PC-9 (cell line): ENCODE measurements around the gene SRM. TPM values are rescaled to one million over a fixed set of nuclear protein-coding genes. Genes with fewer than 3 reads are reported as not detected.
"Not testable (repeated sequence)": the region's sequence is repeated elsewhere in the genome, so short reads cannot be mapped to it uniquely, and the experiment has no call there.

Source experiments
- BruUV-seq: library from RNA; stranded (reverse); fragments of 400-500 nt; replicated peaks from 2 replicates; lab custom pipeline; 2021; lab: Mats Ljungman, UMichigan
- CTCF ChIA-PET: fragments of 300-600 bp; sonication (Branson Sonifier 250); formaldehyde crosslinking; loops from one replicate; lab custom pipeline; 2022; ENCODE audit warnings: antibody characterized with exemption; lab: Charles Lee
- POLR2A ChIA-PET: fragments of 300-600 bp; sonication (Branson Sonifier 250); formaldehyde crosslinking; loops from one replicate; lab custom pipeline; 2022; ENCODE audit warnings: antibody characterized with exemption; ENCODE audit not compliant: unreplicated experiment; lab: Charles Lee
- DNase-seq, 2 experiments: peaks; one replicate each; pipeline versions ENCODE4 v3.0.0 to v3.0.0-alpha.2; 2015 to 2022; ENCODE audit warnings: mixed read lengths in 1 of 2
- H2AFZ ChIP-seq: fragments of 200-600 bp; sonication (generic); 2 replicates; pipeline ENCODE4 v1.8.1; 2017; ENCODE audit warnings: antibody characterized with exemption
- H3F3A ChIP-seq: fragments of 200-600 bp; sonication (generic); 2 replicates; pipeline ENCODE4 v1.8.1; 2017; ENCODE audit warnings: antibody characterized with exemption, mild to moderate bottlenecking, low read depth; ENCODE audit not compliant: insufficient read depth
- H3K27ac ChIP-seq: fragments of 200-600 bp; sonication (generic); 2 replicates; pipeline ENCODE4 v1.6.1; 2016; ENCODE audit warnings: mixed run types
- H3K27me3 ChIP-seq: fragments of 200-600 bp; sonication (generic); 2 replicates; pipeline ENCODE4 v1.6.1; 2016; ENCODE audit warnings: low read depth, mixed run types; ENCODE audit not compliant: insufficient read depth
- H3K36me3 ChIP-seq: fragments of 200-600 bp; sonication (generic); 2 replicates; pipeline ENCODE4 v1.6.1; 2016; ENCODE audit warnings: low read depth, mixed run types
- H3K4me1 ChIP-seq: fragments of 200-600 bp; sonication (generic); replicated peaks from 2 replicates; pipeline ENCODE4 v1.6.1; 2016; ENCODE audit warnings: mixed run types; ENCODE audit not compliant: insufficient read depth
- H3K4me2 ChIP-seq: fragments of 200-600 bp; sonication (generic); 2 replicates; pipeline ENCODE4 v1.6.1; 2017; ENCODE audit warnings: mixed run types
- H3K4me3 ChIP-seq: fragments of 200-600 bp; sonication (generic); 2 replicates; pipeline ENCODE4 v1.6.1; 2016; ENCODE audit warnings: mixed run types
- H3K79me2 ChIP-seq: fragments of 200-600 bp; sonication (generic); 2 replicates; pipeline ENCODE4 v1.6.1; 2017; ENCODE audit warnings: low read depth, mixed run types
- H3K9me2 ChIP-seq: fragments of 200-600 bp; sonication (generic); 2 replicates; pipeline ENCODE4 v1.8.1; 2017; ENCODE audit warnings: mild to moderate bottlenecking; ENCODE audit not compliant: insufficient read depth
- H3K9me3 ChIP-seq: fragments of 200-600 bp; sonication (generic); 2 replicates; pipeline ENCODE4 v1.8.1; 2016; ENCODE audit warnings: low read depth; ENCODE audit not compliant: insufficient read depth
- H4K20me1 ChIP-seq: fragments of 200-600 bp; sonication (generic); 2 replicates; pipeline ENCODE4 v1.8.1; 2017; ENCODE audit not compliant: insufficient read depth
- EZH2 ChIP-seq: fragments of 200-600 bp; sonication (generic); IDR thresholded peaks from 2 replicates; pipeline ENCODE4 v1.8.0; 2017; ENCODE audit warnings: antibody characterized with exemption, low read depth
- intact Hi-C: fragments of 100-400 bp; cut with micrococcal nuclease; formaldehyde crosslinking; loops from one replicate; pipeline ENCODE4 v1.10.0; 2022; ENCODE audit not compliant: unreplicated experiment
- total RNA-seq: library from RNA; stranded (reverse); gene quantifications from 2 replicates; pipeline ENCODE4 v1.2.3, GENCODE V29; 2021
- TF ChIP-seq, protein P1 (sequence below): fragments of 200-600 bp; sonication (generic); conservative IDR thresholded peaks from 2 replicates; pipeline ENCODE4 v1.6.1; 2017; ENCODE audit warnings: mixed run types, antibody characterized with exemption, mild to moderate bottlenecking, moderate library complexity

SRM gene
- total RNA-seq, 1 experiment from 2014 or later = 50.3 TPM

DNA sequence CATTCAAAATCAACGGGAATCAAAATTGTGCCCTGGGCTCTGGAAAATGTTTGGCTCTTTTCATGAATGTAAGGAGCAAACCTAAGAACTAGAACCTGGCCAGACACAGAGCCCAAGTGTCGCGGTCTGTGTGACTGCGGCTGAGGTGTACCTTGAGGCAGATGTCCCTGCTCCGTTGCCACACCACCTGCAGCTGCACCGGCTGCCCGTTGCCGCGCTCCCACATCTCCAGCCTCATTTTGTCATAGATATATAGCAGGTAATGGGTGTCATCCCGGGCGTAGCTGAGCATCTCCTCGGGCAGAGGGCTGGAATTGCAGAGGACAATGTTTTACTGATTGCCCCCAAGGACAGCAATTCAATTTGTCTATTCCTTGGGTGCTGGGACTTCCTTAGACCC, 21.1 kb upstream of the SRM start:
- BruUV-seq = no TSS peak
- Histone ChIP-seq H3F3A (no peaks in the 10 kb centered on the region; the same call in 1 of the 2 replicates), H3K27ac (no peak overlapping the region), H3K9me3 (no peaks in the 10 kb centered on the region), H4K20me1 (no peaks in the 10 kb centered on the region), H3K36me3 (no peaks in the 10 kb centered on the region), H3K4me2 (no peak overlapping the region), H3K4me3 (no peak overlapping the region), H3K9me2 (no peaks in the 10 kb centered on the region), H3K4me1 (no peaks in the 10 kb centered on the region), H2AFZ (no peak overlapping the region), H3K27me3 (no peaks in the 10 kb centered on the region), H3K79me2 (no peaks in the 10 kb centered on the region)
- ChIA-PET POLR2A (no interaction called here), CTCF (no interaction called here)
- no peak for TF ChIP-seq EZH2
- TF ChIP-seq, protein P1, sequence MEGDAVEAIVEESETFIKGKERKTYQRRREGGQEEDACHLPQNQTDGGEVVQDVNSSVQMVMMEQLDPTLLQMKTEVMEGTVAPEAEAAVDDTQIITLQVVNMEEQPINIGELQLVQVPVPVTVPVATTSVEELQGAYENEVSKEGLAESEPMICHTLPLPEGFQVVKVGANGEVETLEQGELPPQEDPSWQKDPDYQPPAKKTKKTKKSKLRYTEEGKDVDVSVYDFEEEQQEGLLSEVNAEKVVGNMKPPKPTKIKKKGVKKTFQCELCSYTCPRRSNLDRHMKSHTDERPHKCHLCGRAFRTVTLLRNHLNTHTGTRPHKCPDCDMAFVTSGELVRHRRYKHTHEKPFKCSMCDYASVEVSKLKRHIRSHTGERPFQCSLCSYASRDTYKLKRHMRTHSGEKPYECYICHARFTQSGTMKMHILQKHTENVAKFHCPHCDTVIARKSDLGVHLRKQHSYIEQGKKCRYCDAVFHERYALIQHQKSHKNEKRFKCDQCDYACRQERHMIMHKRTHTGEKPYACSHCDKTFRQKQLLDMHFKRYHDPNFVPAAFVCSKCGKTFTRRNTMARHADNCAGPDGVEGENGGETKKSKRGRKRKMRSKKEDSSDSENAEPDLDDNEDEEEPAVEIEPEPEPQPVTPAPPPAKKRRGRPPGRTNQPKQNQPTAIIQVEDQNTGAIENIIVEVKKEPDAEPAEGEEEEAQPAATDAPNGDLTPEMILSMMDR = no peak
- DNase-seq = no peak
- intact Hi-C loops = no loop called here

DNA sequence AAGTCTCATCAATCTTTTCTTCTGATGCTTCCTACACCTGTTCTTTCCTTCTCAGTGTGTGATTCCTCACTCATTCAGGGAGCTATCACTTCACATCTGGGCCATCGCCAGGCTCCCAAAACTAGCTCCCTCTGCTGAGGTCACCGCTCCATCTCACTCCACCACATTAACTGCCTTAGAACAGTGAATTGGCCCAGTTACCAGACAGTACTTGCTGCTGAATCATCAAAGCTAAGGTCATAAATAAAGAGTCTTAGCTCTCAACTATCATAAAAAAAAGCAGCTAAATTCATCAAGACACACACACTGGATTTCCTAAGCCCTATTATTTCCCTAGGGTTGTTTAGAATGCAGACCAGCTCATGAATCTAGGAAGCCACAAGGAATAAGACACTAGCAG, 18.8 kb upstream of the SRM start:
- no peak for TF ChIP-seq EZH2
- TF ChIP-seq, protein P1 = no peak
- H3K79me2 ChIP-seq = no peaks in the 10 kb centered on the region
- H3K27me3 ChIP-seq = no peaks in the 10 kb centered on the region
- CTCF ChIA-PET = no interaction called here
- H3F3A ChIP-seq = no peaks in the 10 kb centered on the region; the same call in 1 of the 2 replicates
- POLR2A ChIA-PET = no interaction called here
- H3K36me3 ChIP-seq = no peaks in the 10 kb centered on the region
- no peak overlapping the region for H3K27ac ChIP-seq
- H3K4me2 ChIP-seq = no peak overlapping the region
- no peak overlapping the region for H2AFZ ChIP-seq
- H4K20me1 ChIP-seq = no peaks in the 10 kb centered on the region
- H3K9me2 ChIP-seq = no peaks in the 10 kb centered on the region
- no peak for DNase-seq
- H3K4me3 ChIP-seq = no peak overlapping the region
- BruUV-seq = no TSS peak
- no peaks in the 10 kb centered on the region for H3K4me1 ChIP-seq
- intact Hi-C loops = no loop called here
- H3K9me3 ChIP-seq = no peaks in the 10 kb centered on the region

DNA sequence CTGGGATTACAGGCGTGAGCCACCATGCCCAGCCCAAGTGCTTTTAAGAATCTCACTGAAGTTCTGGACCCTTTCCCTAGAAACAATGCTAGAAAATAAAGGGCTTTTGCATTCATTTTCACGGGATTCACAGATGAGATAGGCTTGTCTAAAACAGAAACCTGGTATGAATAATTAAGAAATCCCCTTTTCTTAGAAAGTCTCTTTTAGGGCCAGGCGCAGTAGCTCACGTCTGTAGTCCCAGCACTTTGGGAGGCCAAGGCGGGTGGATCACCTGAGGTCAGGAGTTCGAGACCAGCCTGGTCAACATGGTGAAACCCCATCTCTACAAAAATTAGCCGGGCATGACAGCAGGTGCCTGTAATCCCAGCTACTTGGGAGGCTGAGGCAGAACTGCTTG, 13.6 kb upstream of the SRM start:
- H3K27ac ChIP-seq, H4K20me1 ChIP-seq, H3K4me2 ChIP-seq, H3K79me2 ChIP-seq, BruUV-seq, H2AFZ ChIP-seq, intact Hi-C loops, DNase-seq, H3K36me3 ChIP-seq, H3K4me3 ChIP-seq, POLR2A ChIA-PET, H3K9me2 ChIP-seq, H3K27me3 ChIP-seq, H3K4me1 ChIP-seq, H3K9me3 ChIP-seq, H3F3A ChIP-seq: not testable (repeated sequence)
- CTCF ChIA-PET = interaction anchor here (0.9 kb wide), 1 partner anchor 12 kb away, joined by 4 read pairs; no protein-coding TSS in a partner anchor
